GM18858 (cell line): ENCODE results near the gene EZH1.

Experiments used
- ATAC-seq: cut with Tn5 transposase; IDR thresholded peaks from one replicate; pipeline ENCODE4 v1.9.1; 2021; ENCODE audit not compliant: unreplicated experiment

EZH1 gene

GRCh38 chr17:42725143-42725542 lies 19.7 kb downstream of the EZH1 start:
- no peak for ATAC-seq

DNA sequence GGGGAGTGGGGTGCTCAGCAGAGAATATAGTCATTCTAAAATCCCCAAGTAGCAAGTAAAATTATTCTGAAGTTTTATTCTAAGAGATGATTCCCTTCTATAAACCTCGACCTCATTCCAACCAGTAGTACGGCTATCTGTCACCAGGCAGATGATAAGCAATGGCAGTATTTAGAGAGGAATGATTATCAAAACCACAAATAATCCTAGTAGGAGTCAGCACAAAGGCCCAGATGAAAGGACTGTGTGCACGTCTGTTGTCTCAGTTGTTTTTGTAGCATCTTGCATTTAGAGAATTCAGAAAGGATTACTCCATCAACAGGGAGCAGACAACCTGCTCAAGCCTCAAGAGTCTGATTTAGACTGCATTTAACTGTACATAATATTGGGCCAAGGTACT lies 21.2 kb downstream of the EZH1 start:
- ATAC-seq = no peak

DNA sequence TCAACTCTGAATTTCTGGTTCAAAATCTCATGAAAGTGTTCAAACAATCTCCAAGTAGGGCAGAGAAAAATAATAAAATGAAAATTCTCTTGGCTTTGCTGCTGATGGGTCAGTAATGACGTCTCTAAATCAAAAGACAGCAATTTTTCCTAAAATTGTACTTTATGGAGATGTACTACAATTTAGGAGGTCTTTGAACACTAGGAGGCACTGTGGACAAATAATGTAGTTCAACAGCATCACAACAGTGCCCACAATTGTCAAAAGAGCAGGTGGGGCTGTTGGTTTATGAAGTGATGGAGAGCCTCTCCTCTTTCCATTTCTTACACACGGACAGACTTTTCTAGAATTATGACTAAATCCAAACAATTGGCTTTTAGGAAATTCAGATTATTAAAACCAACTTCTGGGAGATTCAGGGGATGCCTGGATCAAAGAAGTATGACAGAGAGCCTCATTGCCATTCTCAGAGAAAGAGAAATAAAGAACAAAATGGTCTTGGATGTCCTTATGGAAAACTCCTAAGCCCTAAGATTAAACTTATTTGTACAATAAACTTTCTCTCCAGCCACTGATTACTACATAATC lies 23.8 kb downstream of the EZH1 start:
- ATAC-seq = no peak

DNA sequence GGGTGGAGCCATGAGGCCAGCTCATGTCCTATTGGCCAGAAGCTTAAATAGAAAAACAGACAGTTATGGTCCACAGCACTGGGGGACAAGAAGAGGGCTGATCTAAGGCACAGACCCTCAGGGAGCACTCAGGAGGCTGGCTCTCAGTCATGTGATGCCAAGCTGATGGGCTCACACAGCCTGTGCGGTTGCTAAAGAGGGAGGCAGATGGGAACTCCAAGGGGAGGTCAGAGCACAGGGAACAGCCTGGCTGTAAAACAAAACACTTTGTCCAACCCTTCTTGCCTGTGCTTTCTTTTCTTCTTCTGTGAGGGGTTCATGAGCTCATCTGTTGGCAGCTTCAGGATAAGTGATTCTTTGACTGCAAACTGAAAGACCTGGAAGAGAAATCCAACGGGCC lies 35.3 kb downstream of the EZH1 start:
- no peak for ATAC-seq

GRCh38 chr17:42708588-42708987 lies 36.3 kb downstream of the EZH1 start:
- no peak for ATAC-seq

DNA sequence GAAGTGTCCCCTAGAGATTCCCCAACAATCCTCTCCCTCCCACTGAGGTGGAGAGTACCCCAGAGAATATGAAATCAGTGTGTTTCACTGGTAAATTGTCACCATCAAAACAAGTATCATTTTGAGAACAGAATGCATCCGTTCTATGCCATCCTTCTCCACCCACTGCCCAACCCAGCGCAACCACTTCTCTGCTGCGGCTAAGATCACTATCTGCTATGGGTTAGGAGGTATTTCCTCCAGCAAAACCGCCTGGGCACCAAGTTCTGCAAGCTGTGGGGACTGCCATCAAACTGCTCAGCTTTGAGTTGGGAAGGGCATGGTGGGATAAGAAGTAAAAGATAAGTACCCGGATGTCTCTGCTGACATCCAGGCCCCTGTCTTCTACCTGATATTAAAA lies 38.1 kb downstream of the EZH1 start:
- ATAC-seq = no peak

DNA sequence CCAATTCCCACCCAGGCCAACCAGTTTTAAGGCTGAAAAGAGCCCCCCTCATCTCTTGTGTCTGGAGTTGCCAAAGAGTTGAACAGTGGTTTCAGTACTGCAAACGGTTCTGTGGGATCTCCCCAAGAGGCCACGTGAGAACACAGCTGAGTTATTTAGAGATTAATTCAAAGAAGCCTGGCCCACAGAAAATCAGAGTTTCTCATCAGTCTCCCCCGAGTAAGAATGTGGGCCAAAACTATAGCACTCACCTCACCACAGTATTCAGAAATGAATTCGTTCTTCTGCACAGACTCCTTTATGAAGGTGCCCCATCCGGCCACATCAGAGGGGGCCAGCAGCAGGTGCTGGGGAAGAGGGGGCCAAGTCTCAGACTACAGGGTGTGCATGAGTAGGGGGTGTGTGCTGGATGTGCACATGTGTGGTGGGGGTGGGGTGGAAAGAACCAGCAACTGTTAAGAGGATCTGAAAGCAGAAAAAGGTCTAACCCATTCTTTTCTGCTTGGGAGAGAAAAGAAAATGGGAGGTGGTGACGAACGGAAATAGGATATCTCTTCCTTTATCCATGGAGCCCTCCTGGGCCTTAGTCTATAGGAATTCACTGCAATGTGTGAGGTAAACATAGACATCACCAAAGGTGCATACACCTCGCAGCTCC lies 39.9 kb downstream of the EZH1 start:
- ATAC-seq = peak; percentile 63

GRCh38 chr17:42704490-42704836 lies 40.4 kb downstream of the EZH1 start:
- peak; percentile 16 for ATAC-seq

GRCh38 chr17:42702446-42702845 lies 42.4 kb downstream of the EZH1 start:
- ATAC-seq = no peak

GRCh38 chr17:42700586-42701289 lies 44.1 kb downstream of the EZH1 start:
- ATAC-seq = no peak

DNA sequence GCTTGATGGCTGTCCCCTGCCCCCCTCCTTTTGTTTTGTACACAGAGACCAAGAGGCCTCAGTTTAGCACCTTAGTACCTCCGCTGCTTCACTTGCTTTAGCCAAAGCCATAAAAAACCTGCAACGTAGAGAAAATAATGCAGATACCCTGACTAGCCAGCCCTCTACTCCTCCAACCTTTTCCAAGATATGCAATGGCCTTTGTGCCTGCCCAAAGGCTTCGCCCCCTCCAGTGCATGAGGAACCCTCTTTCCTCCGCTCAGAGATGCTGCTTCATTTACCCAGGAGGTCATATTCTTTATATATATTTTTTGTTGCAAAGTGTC lies 45.5 kb downstream of the EZH1 start:
- no peak for ATAC-seq

- ATAC-seq = no peak
These were observed 46.0 kb downstream of the EZH1 start for GRCh38 chr17:42698736-42699414.

- ATAC-seq = no peak
These were observed 47.6 kb downstream of the EZH1 start for GRCh38 chr17:42697108-42697811.

DNA sequence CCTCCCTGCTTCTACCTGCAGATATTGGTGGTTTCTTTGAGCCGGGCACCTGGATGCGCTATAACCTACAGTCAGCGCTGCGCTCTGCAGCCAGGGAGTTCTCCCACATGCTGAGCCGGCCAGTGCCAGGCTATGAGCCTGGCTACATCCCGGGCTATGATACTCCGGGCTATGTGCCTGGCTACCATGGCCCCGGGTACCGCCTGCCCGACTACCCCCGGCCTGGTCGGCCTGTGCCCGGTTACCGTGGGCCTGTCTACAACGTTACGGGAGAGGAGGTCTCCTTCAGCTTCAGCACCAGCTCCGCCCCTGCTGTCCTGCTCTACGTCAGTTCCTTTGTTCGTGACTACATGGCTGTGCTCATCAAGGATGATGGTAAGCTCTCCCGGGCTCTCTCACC lies 49.3 kb downstream of the EZH1 start:
- no peak for ATAC-seq

DNA sequence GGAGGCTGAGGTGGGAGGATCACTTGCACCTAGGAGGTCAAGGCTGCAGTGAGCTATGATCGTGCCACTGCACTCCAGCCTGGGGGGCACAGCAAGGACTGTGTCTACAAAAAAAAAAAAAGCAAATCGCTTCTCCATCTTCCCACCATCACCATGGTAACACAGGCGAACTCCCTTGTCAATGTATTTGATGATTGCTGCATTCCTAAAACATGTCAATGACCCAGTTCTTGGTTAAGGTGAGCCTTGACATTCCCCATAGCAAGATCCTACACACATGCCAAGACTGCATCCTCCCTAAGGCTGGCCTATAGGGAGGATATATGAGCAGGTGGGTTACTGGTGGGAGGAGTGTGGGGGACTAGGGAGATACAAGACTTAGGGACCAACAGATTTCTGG lies 50.3 kb downstream of the EZH1 start:
- ATAC-seq = no peak

- ATAC-seq = no peak
These were observed 52.4 kb downstream of the EZH1 start for GRCh38 chr17:42692489-42692888.

- ATAC-seq = no peak
These were observed 53.8 kb downstream of the EZH1 start for GRCh38 chr17:42691021-42691545.

DNA sequence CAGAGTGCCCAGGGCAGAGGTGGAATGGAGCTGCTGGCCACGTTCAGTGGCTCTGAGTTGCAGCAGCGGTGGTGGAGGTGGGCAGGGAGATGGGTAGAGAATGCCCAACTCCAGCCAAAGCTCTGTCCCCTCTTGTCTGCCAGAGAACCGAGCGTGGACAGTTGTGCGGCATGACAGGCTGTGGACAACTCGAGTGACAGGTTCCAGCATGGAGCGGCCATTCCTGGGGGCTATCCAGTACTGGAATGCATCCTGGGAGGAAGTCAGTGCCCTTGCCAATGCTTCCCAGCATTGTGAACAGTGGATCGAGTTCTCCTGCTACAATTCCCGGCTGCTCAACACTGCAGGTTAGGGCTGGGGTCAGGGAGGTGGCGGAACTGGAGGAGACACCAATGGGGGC lies 54.2 kb downstream of the EZH1 start:
- no peak for ATAC-seq

DNA sequence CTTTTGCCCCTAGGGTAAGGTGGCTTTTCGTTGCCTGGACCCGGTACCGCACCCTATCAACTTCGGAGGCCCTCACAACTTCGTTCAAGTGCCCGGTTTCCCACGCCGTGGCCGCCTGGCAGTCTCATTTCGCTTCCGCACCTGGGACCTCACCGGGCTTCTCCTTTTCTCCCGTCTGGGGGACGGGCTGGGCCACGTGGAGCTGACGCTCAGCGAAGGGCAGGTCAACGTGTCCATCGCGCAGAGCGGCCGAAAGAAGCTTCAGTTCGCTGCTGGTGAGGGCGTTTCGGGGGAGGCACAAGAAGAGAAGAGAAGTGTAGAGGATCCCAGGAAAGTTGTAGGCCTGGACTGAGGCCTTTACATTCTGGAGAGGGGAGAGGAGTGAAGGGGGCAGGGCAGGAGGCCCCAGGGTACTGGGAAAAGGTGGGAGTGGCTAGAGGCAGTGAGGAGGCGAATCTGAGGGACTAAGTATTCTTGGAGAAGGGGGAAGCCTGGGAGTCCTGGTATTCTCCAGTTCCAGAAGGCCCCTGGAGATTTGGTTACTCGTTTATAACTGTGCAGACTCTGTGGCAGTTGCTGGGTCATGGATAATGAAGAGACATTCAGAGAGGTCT lies 57.0 kb downstream of the EZH1 start:
- no peak for ATAC-seq

- ATAC-seq = no peak
These were observed 58.2 kb downstream of the EZH1 start for GRCh38 chr17:42686520-42687128.
